HG03342 (cell line): ENCODE results near the gene TBC1D22A.

Source experiments
- ATAC-seq: cut with Tn5 transposase; IDR thresholded peaks from one replicate; pipeline ENCODE4 v1.9.1; 2021; ENCODE audit warnings: mild to moderate bottlenecking, moderate library complexity; ENCODE audit not compliant: unreplicated experiment

TBC1D22A gene

DNA sequence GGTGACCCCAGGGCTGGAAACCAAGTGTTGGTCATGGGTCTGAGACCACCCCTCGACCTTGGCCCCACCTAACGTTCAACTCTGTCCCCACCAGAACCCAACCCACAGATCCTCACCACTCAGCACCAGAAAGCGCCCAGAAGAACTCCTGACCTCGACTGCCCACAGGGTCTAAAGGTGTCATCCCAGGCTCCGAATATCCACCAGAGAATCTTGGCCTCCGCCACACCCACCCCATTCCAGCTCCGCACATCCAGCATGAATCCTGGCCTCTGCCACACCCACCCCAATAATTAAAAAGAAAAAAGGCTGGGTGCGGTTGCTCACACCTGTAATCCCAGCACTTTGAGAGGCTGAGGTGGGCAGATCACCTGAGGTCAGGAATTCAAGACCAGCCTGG is 25.7 kb upstream of the TBC1D22A start:
- ATAC-seq: no peak

DNA sequence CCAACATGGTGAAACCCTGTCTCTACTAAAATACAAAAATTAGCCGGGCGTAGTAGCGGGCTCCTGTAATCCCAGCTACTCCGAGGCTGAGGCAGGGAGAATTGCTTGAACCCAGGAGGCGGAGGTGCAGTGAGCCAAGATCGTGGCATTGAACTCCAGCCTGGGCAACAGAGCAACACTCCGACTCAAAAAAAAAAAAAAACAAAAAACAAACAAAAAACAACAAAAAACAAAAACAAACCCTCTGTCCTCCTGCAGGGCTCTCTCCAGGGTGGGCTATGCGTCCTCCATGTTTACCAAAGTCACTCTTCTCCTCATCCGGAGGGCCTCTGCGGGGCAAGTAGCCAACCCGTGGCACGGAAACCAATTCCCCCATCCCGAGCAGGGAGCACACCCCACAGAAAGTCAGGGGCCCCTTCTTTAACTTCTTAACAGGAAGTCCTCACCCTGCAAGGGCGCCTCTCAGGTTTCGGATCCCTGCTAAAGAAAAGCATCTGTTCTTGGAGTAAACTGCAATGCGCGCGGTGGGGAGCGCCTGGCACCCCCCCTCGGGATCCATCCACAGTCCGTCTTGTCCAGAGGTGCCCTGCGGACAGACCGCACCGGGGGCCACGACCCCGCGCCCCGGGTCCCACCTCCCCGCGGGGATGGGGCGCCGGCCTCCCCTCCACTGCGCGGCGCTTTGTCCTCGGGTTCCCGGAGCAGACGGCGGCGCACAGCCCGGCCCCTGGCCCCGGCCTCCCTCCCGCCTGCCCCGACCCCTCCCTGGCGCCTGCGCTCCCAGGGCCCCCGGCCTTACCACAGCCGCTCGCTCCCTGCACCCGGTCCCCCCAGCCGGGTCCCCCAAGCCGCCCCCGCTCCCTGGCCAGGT is 25.1 kb upstream of the TBC1D22A start:
- peak; percentile 35 for ATAC-seq

DNA sequence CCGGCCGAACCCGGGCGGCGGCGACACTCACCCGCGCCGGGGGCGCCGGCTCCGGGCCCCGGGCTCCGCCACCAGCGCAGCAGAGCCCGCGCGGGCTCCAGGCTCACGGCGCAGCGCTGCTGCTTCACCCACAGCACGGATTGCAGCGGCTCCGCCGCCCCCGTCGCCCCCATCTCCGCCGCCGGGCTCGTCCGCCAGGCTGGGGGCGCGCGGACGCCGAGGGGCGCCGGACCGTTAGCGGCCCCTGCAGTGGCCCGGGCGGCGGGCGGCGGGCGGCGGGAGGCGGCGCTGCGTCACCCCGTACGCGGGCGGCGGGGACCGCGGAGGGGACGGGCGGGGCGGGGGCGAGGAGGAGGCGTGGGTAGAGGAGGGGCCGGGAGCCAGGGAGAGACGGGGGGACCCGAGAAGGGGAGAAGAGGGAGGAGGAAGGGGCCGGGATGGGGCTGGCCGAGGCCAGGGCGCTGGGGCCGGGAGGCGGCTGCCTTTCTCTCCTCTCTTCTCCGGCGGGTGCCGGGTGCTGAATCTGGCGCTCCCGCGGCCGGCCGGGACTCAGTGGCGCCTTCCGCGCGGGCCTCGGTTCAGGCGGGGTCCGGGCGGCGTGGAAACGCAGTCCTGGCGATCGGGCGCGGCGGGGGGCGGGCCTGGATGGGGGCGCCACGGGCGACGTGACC is 24.3 kb upstream of the TBC1D22A start, which contains the start of gene CERK:
Gene CERK, minus strand, starts transcription at position 277 of the 671 bp plus-strand sequence. Its CDS starts 104 bp downstream, at position 173.
- ATAC-seq: peak; percentile 41

DNA sequence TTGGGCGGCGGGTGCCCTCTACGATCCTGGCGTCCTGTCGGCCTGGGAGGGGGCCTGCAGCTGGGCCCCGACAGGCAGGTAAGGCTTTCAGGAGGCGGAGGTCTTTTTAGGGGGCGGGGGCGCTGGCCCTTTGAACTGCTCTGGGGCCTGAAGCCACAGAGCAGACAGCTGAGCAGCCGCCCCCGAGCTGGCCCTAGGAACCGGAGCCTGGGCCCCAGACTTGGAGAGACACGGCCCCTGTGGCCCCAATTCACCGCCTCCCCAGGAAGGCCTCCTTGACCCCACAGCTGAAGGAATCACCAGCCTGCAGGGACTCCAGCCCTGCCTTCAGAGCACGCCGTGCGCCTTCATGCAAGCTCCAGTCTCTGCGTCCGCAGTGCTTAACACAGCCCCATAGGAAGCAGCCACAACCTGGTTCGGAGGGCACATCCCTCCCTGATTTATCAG is 23.8 kb upstream of the TBC1D22A start:
- no peak for ATAC-seq

DNA sequence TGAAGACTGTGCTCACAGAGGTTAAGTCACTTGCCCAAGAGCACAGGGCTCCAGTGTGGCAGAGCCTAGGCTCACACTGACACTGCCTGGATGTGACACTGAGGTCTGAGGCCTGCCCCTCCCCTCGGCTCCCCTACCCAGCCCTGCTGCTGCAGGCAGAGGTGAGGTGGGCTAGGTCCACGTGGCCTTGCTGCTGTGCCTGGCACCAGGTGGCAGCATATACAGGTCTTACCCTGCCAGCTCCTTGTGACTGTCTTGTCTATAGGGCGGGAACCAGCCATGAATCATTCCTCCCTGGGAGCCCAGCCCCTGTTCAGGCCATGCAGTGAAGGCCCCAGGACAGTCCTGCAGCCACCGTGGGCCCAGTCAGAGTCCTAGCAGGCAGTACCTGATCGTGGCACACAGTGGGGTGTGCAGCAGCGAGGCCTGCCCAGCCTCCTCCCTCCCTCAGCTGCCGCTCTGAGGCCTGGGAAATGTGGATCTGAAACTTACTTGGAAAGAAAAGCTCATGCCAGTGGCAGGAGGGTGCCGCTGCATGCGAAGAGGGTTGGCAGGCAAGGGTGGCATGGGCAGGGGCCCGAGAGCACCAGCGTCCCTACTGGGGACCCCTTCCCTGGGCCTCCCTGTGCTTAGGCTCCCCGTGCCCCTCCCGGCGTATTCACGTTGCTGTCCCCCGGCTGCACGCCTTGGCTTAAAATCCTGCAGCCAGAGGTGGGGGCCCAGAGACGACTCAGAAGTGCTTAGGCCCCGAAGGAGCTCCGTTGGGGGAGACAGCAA is 23.2 kb upstream of the TBC1D22A start:
- no peak for ATAC-seq

DNA sequence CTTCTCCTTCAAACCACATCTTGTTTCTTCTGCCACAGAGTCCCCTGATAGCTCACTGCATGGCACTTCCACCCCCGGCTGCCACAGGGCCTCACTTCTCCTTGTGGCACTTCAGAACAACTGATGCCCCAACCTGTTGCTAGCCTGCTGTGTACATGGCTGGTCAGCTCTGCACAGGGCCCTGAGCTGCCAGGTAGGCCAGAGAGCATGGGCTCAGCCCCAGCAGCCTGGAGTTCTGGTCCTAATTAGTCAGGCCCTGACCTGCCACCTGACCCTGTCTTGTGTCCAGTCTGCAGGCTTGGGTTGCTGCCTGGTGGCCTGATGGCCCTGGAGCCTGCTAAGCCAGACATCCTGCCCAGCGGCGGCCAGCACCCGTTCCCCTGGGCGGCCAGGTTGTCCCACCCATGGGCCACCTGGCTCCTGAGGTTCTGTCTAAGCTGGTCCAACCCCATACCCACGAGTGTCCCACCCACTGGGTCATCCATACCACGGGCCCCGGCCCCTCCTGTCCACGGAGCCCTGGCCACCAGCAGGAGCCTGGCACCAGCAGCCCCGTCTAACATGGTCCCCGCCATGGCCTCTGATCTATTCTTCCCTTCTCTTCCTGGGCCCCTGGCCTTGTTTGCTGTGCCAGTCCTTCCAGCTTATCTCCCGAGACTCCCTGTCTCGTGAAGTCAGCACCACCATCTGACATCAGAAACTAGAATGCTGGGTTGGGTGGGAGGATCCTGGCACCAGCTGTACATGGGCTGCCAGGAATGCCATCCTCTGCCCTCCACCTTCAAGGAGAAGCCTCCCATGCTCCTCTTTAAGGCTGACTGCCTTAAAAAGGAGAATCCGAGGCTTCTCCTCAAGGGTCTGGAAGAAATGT is 21.3 kb upstream of the TBC1D22A start:
- no peak for ATAC-seq

DNA sequence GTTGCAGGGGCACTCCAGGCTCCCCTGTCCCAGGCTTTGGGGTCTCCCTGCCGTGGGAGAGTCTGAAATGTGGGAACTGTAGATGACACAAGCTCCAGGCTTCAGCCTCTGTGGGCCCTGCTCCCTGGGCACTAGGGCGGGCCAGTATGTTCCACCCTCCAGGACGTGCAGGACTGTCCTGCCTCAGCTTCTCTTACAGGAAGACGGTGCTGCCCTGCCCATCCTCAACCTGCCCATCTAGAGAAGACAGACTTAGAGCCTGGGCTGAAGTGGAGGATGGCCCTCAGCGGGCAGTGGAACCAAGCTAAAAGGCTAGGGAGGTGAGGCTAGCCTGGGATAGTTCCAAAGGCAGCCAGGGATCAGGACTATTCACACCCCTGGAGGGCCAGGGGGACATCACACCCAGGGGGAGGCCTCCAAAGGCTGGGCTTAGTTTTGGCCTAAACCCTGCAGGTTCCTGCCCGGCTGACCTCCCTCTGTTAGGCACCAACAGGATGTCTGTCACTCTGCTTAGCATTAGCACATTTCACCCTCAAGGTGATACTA is 20.4 kb upstream of the TBC1D22A start:
- ATAC-seq: no peak

DNA sequence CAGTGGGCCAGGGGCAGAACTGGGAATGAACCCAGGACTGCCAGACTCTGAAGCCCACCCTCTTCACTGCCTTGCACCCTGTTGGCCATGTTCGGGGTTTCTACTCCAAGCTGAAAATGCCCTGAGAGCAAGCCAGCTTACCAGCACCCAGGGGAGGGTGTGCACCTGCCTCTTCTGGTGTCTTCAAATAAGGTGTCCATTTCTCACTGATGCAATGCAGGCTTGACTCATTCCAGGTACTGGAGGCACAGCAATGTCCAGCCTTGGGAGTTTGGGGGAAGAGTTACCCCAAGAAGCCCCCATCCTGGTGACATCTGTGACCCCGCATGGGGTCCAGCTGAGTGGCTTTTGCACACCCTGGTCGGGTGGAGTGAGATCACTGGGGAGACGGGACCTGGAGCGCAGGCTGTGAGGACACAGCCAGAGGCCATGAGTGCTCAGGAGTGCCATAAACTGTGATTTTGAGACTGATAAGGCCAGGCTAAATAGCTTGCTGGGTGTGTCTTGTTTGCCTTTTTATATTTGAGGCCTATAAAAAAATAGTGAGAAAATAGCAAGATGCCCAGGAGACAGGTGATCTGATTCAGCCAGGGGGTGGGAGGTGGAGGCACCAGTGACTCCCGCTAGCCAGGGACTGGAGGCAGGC is 19.8 kb upstream of the TBC1D22A start:
- ATAC-seq: no peak

DNA sequence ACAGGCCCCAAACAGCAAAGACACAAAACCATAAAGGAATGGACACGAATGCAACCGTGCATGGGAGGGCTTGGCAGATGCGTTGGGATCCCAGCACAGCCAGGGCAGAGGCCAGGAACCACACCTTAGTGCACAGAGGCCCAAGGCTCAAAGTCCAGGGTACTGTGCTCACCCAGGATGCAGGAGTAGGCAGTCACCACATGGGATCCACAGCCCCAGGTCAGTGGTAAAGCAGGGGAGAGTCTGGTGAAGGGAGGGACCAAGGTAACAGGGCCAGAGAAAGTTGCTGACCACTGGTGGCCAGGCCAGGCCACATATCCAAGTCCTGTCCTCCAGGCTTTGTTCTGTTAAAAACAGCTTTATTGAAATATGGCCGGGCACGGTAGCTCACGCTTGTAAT is 17.9 kb upstream of the TBC1D22A start:
- no peak for ATAC-seq

DNA sequence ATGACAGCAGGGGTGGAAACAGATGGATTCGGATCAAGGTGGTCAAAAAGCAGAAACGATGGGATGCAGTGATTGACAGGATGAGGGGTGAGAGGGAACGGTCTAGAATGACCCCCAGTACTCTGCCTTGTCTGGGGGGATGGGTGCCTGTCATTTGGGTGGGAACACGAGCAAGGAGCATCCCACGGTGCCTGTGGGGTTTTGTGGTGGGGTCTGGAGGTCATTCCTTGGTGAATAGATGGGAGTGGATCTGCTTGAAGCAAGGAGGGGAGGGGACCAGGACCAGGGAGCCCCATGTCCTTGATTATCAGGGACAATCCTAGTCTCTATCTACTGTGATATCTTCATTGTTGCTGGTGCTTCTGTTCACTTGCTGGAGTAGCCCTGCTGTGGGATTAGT is 16.3 kb upstream of the TBC1D22A start:
- ATAC-seq: no peak

DNA sequence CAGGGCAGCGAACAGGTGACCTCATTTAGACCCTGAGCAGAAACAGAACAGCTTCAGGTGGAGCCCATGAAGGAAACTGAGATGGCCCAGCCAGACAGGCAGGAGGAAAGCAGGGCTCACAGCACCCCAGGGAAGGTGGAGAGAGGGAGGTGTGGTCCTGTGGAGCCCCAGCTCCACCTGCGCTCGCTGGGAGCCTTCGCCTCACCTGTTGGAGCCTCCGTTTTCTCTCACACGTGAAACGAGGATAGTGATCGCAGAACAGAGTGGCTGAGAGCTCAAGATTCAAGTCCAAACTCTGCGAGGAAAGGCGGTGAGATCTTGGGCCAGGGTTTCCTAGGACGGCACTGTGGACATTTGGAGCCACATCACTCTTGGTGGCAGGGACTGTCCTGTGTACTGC is 15.8 kb upstream of the TBC1D22A start:
- ATAC-seq: no peak

DNA sequence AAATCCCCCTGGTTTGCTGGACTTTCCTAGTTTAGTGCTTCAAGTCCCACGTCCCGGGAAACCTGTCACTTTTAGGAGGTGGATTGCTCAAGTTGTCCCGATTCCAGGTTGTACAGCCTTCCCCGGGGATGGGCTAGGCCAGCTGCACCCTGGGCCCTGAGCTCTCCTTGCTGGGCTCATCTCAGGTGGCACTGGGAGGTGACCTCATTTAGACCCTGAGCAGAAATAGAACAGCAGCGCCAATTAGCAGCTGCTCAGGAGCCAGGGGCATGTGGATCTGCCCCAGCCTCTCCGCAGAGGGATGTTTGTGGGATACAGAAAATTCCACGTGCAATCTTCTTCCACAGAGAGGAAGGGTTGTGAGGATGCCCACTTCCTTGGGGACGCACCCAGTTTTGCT is 14.8 kb upstream of the TBC1D22A start:
- ATAC-seq: no peak

DNA sequence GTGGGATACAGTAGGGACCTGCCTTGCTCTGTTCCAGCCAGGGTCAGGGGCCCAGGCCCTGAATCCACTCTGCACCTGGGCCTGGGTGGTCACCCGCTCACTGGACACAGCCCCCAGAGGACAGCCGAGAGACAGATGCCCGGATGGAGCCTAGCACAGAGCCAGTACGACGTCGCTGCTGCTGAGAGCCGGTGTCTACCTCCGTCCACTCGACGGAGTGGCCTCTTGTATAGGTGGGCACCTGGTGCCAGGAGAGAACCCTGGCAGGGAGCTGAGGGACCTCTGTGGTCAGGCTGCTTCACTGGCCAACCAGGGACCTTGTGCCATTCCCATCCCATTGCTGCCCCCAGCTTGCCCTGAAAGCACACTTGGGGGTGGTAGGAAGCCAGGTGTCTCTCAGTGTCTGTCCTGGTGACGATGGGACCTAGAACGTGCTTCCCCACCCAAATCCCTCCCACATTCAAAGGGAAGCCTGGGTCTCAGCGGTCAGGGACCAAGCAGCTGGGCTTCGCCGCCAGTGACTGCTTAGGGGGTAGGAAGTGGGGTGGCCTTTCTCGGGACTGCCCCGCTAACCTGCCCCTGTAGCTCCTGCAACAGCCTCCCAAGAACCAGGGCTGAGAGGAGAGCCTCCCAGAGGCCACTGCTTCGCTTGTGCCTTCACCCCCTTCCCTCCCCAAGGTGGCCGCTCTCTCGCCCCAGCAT is 14.1 kb upstream of the TBC1D22A start:
- ATAC-seq: no peak

DNA sequence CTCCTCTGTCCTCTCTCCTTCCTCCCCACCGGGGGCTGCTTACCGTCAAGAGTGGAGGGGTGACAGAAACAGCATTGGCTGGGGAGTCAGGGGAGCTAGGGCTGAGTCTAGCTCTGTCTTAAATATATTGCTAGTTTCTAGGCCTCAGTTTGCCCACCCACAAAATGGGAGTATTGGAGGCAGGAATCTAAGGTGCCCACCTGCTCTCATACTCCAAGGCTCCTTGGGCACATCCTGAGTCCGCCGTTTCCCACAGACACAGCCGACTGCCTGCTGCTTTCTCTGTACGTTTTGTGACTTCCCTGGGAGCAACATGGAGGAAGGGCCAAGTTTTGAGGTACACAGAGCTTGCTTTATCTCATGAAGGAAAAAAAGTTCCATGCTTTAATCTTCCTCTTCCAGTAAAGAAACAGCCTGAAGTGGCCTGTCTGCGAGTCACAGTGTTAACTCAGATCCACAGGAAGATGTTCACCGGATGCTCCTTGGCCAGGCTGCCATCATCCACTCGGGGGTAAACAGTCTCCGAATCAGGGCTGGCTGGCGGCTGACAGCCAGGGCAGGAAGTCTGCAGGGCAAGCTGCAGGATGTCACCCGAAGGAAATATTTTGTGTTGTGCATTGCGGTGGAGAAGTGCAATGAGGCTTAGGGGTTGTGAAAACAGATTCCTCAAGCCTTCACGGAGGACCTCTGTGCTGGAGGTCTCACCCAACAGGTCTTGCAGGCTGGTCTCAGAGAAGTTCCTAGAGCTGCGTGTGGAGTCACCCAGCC is 13.4 kb upstream of the TBC1D22A start:
- ATAC-seq: no peak

DNA sequence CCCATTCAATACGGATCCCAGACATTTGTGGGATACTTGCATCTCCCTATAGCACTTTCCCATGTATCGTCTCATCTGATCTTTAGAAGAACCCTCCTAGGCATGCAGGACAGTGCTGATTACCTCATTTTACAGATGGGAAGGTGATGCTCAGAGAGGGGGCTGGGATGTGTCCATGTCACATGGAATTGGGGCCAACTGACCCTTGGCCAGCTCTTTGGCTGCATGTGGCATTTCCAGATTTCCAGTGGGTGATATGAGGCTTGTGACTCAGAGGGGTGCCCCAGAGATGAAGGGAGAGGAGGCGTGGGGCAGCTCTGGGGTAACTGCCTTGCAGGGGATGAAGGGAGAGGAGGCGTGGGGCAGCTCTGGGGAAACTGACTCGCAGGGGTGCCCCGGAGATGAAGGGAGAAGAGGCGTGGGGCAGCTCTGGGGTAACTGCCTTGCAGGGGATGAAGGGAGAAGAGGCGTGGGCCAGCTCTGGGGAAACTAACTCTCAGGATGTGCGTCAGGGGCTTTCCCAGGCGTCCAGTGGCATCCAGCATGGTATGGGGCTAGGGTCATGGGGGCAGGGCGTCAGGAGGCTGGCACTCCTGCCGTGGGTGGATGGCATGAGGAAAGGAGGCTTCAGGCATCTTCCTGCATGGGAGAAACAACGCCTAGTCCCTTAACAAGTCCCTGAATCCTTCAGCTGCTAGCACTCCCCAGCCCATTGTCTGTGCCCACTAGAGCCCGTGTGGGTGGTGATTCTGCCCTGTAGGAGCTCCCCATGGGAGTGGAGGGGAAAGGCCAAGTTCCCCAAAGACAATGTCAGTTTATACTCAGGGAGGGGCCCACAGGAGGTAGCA is 12.5 kb upstream of the TBC1D22A start:
- no peak for ATAC-seq

DNA sequence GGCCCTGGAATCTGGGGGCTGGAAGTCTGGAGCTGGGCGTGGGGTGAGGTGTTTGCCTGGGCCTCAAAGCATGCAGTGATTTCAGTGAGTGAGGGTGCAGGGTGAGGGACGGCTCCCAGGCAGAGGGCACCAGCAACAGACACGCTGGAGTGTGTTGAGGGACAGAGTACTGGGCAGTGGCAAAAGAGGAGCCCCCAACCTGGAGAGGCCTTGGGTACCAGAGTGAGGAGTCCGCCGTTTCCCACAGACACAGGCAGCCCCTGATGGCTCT is 12.0 kb upstream of the TBC1D22A start:
- ATAC-seq: no peak

DNA sequence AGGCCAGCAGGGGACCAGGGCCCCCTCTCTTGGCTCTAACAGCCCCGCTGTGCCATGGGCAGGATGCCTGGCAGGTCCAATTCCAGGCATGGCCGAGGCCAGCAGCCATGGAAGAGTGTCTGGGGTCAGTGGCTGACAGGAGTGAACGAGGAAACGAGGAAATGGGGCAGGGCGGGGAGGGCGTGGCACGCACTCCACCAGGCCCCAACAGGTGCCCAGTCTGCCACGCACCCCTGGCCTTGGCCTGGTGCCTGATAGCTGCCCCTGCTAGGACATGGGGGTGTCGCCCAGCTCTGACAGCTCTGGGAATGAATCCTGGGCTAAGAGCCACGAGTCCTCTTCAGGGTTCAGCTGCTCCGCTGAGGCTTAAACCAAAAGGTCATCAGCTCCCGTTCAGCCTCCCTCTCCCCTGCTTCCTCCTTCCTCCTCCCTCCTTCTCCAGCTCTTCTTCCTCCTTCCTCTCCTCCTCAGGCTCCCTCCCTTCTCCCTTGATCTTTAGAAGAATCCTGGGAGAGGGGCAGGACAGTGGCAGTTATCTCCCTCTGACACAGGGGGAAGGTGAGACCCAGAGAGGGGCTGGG is 11.5 kb upstream of the TBC1D22A start:
- no peak for ATAC-seq
